Gastrocnemius medialis (tissue), 4 donors: ENCODE data around the gene DDX49.

Experiments
- CTCF ChIP-seq, 5 experiments: fragments of 450-650 bp in 3 of 5; fragments of 200-600 bp in 2 of 5; sonication (generic) in 2 of 5; IDR thresholded peaks in 4 of 5; conservative IDR thresholded peaks in 1 of 5; 1 replicate in 4 of 5; 2 replicates in 1 of 5; pipeline ENCODE4 v1.5.1; 2016 to 2019; ENCODE audit warnings: antibody characterized with exemption in 5 of 5, mild to moderate bottlenecking in 3 of 5, moderate library complexity in 3 of 5
- POLR2A ChIP-seq, 2 donors: fragments of 450-650 bp; IDR thresholded peaks; one replicate each; pipeline ENCODE4 v1.6.1; 2017; ENCODE audit warnings: antibody characterized with exemption in 2 of 2, mild to moderate bottlenecking in 2 of 2, moderate library complexity in 2 of 2

- TF ChIP-seq CTCF (IDR thresholded peaks at IDR 0.05 in 4 of 5, conservative IDR thresholded peaks at IDR 0.05 in 1 of 5) (no peak), POLR2A (IDR thresholded peaks at IDR 0.05) (no peak)
Observed at GRCh38 chr19:18910801-18911436, 8.6 kb upstream of the DDX49 start.
